Kidney (tissue), 14 donors: ENCODE data around the gene CORO2A. TPM values are rescaled to one million over a fixed set of nuclear protein-coding genes. Genes with fewer than 3 reads are reported as not detected.

ENCODE experiments used
- DNase-seq, 5 donors: peaks; one replicate each; pipeline ENCODE4 v3.0.0-alpha.2; 2013 to 2020
- FAIRE-seq: peaks from 2 replicates; lab custom pipeline; 2012; peaks lifted over from hg19 to GRCh38; lab: Jason Lieb, UNC
- H3K27ac ChIP-seq, 2 donors: one replicate each; pipeline ENCODE4 v1.7.0; 2013; ENCODE audit warnings: low read depth in 2 of 2, low read length in 2 of 2, inconsistent platforms in 1 of 2
- H3K27me3 ChIP-seq: one replicate; pipeline ENCODE4 v1.7.1; 2013; ENCODE audit warnings: low read length, inconsistent platforms; ENCODE audit not compliant: control insufficient read depth, insufficient read depth
- H3K36me3 ChIP-seq, 3 donors: one replicate each; pipeline versions ENCODE4 v1.7.0 to v1.7.1; 2013; ENCODE audit warnings: low read length in 3 of 3, control low read depth in 1 of 3, inconsistent platforms in 1 of 3; ENCODE audit not compliant: insufficient read depth in 3 of 3, control insufficient read depth in 2 of 3
- H3K4me1 ChIP-seq, 3 donors: one replicate each; pipeline versions ENCODE4 v1.7.0 to v1.7.1; 2013; ENCODE audit warnings: low read length in 3 of 3, inconsistent platforms in 1 of 3, low read depth in 1 of 3; ENCODE audit not compliant: control insufficient read depth in 2 of 3, insufficient read depth in 2 of 3
- H3K4me3 ChIP-seq, 3 donors: one replicate each; pipeline versions ENCODE4 v1.7.0 to v1.8.1; 2013; ENCODE audit warnings: low read length in 3 of 3, control low read depth in 1 of 3, inconsistent platforms in 1 of 3
- H3K9ac ChIP-seq, 3 donors: one replicate each; pipeline versions ENCODE4 v1.7.0 to v1.7.1; 2013; ENCODE audit warnings: low read length in 3 of 3, control low read depth in 1 of 3, inconsistent platforms in 1 of 3
- H3K9me3 ChIP-seq, 3 donors: one replicate each; pipeline versions ENCODE4 v1.7.0 to v1.7.1; 2013; ENCODE audit warnings: low read length in 3 of 3, control low read depth in 1 of 3, inconsistent platforms in 1 of 3; ENCODE audit not compliant: control insufficient read depth in 2 of 3, insufficient read depth in 1 of 3
- intact Hi-C: fragments of 100-400 bp; cut with DNase I; formaldehyde crosslinking; loops from one replicate; pipeline ENCODE4 v1.11.1; 2022
- polyA plus RNA-seq: library from polyadenylated mRNA; stranded (reverse); fragments of 350-450 nt; fragmentation: Illumina TruSeq; extraction: RNeasy Lipid Tissue Mini Kit (QIAGEN cat#74804); gene quantifications from one replicate; pipeline ENCODE4 v1.2.3, GENCODE V29; 2014; ENCODE audit warnings: low read depth, low replicate concordance; ENCODE audit not compliant: insufficient read depth
- total RNA-seq: library from RNA; stranded (reverse); fragmentation: NEBNext Ultra II Directional; extraction: Animal tissue kit (Norgen Biotek cat#: 25700); gene quantifications from one replicate; pipeline ENCODE4 v1.2.1, GENCODE V29; 2021
- TF ChIP-seq, protein P1 (sequence below): IDR thresholded peaks from 3 replicates; pipeline ENCODE4 v1.5.1; 2012; ENCODE audit warnings: mild to moderate bottlenecking, moderate library complexity, borderline replicate concordance; ENCODE audit not compliant: insufficient read depth; ENCODE audit errors: extremely low read depth
- donor health status: control.
- donor health status: control.
- donor health status: control.
- donor health status: control.
- donor health status: control.
- donor health status: DM: yes; HTN: yes; CAD: no.
- donor health status: Normal renal cell carcinoma (clear cell type).

CORO2A gene
- total and polyA plus RNA-seq, 2 donors from 2014 or later = 0.90 to 5.3 TPM

DNA sequence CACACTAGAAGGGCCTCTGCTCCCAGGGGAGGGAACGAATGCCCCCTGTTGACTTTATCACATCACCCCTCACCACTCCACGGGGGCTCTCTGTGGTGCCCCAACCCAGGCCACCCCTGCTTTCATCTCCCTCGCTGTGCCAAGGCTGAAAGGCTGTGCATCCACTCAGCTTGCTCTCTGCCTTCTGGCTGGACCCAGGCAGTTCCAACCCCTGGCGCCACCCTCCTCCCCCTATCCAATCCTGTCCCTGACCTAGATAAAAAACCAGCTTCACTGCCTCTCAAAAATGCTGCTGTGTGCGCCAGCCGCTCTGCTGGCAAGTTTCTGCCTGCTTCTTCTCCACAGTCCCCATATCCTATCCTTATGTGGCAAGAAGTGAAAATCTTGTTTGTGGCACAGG lies 22.4 kb upstream of the CORO2A start:
- Histone ChIP-seq H3K27ac (no peak overlapping the region), H3K9me3 (no peaks in the 10 kb centered on the region), H3K36me3 (peaks cover 0 to 5% (median 0%) of the 10 kb centered on the region in 3 donors), H3K9ac (no peak overlapping the region), H3K4me1 (no peaks in the 10 kb centered on the region), H3K27me3 (no peaks in the 10 kb centered on the region), H3K4me3 (no peak overlapping the region)
- intact Hi-C loops = no loop called here
- FAIRE-seq = no peak
- no peak for DNase-seq
- TF ChIP-seq, protein P1, sequence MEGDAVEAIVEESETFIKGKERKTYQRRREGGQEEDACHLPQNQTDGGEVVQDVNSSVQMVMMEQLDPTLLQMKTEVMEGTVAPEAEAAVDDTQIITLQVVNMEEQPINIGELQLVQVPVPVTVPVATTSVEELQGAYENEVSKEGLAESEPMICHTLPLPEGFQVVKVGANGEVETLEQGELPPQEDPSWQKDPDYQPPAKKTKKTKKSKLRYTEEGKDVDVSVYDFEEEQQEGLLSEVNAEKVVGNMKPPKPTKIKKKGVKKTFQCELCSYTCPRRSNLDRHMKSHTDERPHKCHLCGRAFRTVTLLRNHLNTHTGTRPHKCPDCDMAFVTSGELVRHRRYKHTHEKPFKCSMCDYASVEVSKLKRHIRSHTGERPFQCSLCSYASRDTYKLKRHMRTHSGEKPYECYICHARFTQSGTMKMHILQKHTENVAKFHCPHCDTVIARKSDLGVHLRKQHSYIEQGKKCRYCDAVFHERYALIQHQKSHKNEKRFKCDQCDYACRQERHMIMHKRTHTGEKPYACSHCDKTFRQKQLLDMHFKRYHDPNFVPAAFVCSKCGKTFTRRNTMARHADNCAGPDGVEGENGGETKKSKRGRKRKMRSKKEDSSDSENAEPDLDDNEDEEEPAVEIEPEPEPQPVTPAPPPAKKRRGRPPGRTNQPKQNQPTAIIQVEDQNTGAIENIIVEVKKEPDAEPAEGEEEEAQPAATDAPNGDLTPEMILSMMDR = no peak

DNA sequence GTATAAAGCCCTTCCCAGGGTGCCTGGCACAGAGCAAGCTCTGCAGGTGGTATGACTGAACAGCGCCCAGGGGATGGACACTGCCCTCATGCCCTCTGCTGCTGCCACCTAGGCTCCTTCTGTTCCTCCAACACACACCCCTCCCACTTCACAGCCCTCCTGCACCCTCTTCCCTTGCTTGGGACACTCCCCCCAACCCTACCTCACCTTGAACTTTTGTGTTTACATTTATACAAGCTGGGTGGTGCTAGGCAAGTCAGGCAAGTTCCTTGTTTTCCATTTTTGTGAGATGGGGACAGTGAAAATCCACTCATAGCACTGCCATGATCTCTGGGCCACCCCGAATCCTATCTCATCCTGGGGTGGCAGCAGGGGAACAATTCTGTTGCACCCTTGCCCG lies 18.8 kb upstream of the CORO2A start:
- H3K9ac ChIP-seq = no peak overlapping the region
- no peaks in the 10 kb centered on the region for H3K9me3 ChIP-seq
- no peak for FAIRE-seq
- H3K36me3 ChIP-seq = peaks cover 0 to 5% (median 0%) of the 10 kb centered on the region in 3 donors
- no peaks in the 10 kb centered on the region for H3K4me1 ChIP-seq
- DNase-seq = no peak
- no peaks in the 10 kb centered on the region for H3K27me3 ChIP-seq
- TF ChIP-seq, protein P1 = no peak
- intact Hi-C loops = no loop called here
- H3K4me3 ChIP-seq = no peak overlapping the region
- H3K27ac ChIP-seq = no peak overlapping the region

DNA sequence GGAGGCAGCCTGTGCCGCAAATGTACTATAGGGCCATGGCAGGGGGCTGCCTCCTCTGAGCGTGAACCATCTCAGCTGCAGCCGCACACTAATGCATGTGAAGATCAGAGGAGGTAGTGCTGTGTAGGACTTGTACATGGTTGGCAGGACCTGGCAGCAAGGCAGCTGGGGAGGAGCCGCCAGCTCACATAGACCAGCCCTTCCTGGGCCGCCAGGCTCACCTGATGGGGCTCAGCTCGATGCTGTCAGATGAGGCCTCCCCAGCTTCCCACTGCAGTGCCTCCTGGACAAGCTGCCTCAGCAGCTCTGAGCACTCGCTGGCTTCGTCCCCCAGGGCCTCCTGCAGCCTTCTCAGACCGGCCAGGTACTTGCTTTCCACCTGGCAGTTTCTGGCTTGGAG lies 18.0 kb upstream of the CORO2A start:
- Histone ChIP-seq H3K36me3 (peaks cover 0 to 5% (median 0%) of the 10 kb centered on the region in 3 donors), H3K9me3 (no peaks in the 10 kb centered on the region), H3K4me1 (no peaks in the 10 kb centered on the region), H3K9ac (no peak overlapping the region), H3K4me3 (no peak overlapping the region), H3K27ac (no peak overlapping the region), H3K27me3 (no peaks in the 10 kb centered on the region)
- TF ChIP-seq, protein P1 = no peak
- FAIRE-seq = no peak
- DNase-seq = no peak
- intact Hi-C loops = no loop called here

DNA sequence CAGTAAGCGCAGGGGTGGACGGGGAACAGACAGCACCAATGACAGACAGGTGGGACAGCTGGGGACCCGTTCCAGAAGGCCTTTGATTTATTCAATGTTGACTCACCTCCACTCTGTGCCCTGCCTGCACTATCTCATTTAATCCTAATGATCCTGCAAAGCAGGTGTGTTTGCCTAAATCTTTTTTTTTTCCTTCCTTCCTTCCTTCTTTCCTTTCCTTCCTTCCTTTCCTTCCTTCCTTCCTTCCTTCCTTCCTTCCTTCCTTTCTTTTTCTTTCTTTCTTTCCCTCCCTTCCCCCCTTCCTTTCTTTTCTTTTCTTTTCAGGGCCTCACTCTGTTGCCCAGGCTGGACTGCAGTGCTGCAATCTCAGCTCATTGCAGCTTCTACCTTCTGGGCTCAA lies 17.1 kb upstream of the CORO2A start:
- intact Hi-C loops = loop anchor here (5.0 kb wide), 1 partner anchor 53 kb away; no protein-coding TSS in a partner anchor

More for the DNA sequence above, 17.1 kb upstream of the CORO2A start:
- Histone ChIP-seq H3K36me3 (peaks cover 0 to 5% (median 0%) of the 10 kb centered on the region in 3 donors), H3K27me3 (no peaks in the 10 kb centered on the region), H3K9ac (no peak overlapping the region), H3K9me3 (no peaks in the 10 kb centered on the region), H3K4me3 (no peak overlapping the region), H3K4me1 (no peaks in the 10 kb centered on the region), H3K27ac (no peak overlapping the region)
- no peak for DNase-seq
- TF ChIP-seq, protein P1 = no peak
- FAIRE-seq = no peak
